ENCODE measurements around the gene EIF2S1.
A peak's percentile ranks its signal among the peaks of the same experiment; 100 is the strongest.
"Not testable (repeated sequence)": the region's sequence is repeated elsewhere in the genome, so short reads cannot be mapped to it uniquely, and the experiment has no call there.

Gene EIF2S1

GRCh38 chr14:67359775-67360469, at the start of gene EIF2S1, which contains the start of gene ATP6V1D:
TSS of gene EIF2S1 (plus strand) at chr14:67360328. CDS start at chr14:67364768, 4,440 bp downstream.
TSS of gene ATP6V1D (minus strand) at chr14:67359804. CDS start at chr14:67359698, 106 bp downstream.
- peak; percentile 99 for DNase-seq (ENCODE audit: low read depth in 2 of 2)

GRCh38 chr14:67311868-67312267, 48.3 kb upstream of the EIF2S1 start:
- no peak for DNase-seq (ENCODE audit: low read depth in 2 of 2)

GRCh38 chr14:67313153-67313552, 47.0 kb upstream of the EIF2S1 start:
- DNase-seq (ENCODE audit: low read depth in 2 of 2) = no peak

- no peak for DNase-seq (ENCODE audit: low read depth in 2 of 2)
Observed at GRCh38 chr14:67317822-67318221, 42.3 kb upstream of the EIF2S1 start.

- no peak for DNase-seq (ENCODE audit: low read depth in 2 of 2)
Observed at GRCh38 chr14:67319142-67319541, 41.0 kb upstream of the EIF2S1 start.

- not testable (repeated sequence) for DNase-seq (ENCODE audit: low read depth in 2 of 2)
Observed at GRCh38 chr14:67329666-67330065, 30.5 kb upstream of the EIF2S1 start.

GRCh38 chr14:67331368-67332125, 28.6 kb upstream of the EIF2S1 start:
- no peak for DNase-seq (ENCODE audit: low read depth in 2 of 2)

- no peak for DNase-seq (ENCODE audit: low read depth in 2 of 2)
Observed at GRCh38 chr14:67332468-67332867, 27.7 kb upstream of the EIF2S1 start.

GRCh38 chr14:67335781-67336180, 24.3 kb upstream of the EIF2S1 start:
- DNase-seq (ENCODE audit: low read depth in 2 of 2) = no peak

- not testable (repeated sequence) for DNase-seq (ENCODE audit: low read depth in 2 of 2)
Observed at GRCh38 chr14:67341231-67341630, 18.9 kb upstream of the EIF2S1 start.

- DNase-seq (ENCODE audit: low read depth in 2 of 2) = no peak
Observed at GRCh38 chr14:67343601-67344230, 16.4 kb upstream of the EIF2S1 start.

- no peak for DNase-seq (ENCODE audit: low read depth in 2 of 2)
Observed at GRCh38 chr14:67345583-67345982, 14.5 kb upstream of the EIF2S1 start.

GRCh38 chr14:67352055-67352454, 8.1 kb upstream of the EIF2S1 start:
- no peak for DNase-seq (ENCODE audit: low read depth in 2 of 2)

- DNase-seq (ENCODE audit: low read depth in 2 of 2) = no peak
Observed at GRCh38 chr14:67357186-67357968, 2.8 kb upstream of the EIF2S1 start.

- no peak for DNase-seq (ENCODE audit: low read depth in 2 of 2)
Observed at GRCh38 chr14:67357969-67358354, 2.2 kb upstream of the EIF2S1 start.

GRCh38 chr14:67358924-67359774, 979 bp upstream of the EIF2S1 start:
- DNase-seq (ENCODE audit: low read depth in 2 of 2) = no peak

- peak in 1 of 2 donors; percentile 21 for DNase-seq (ENCODE audit: low read depth in 2 of 2)
Observed at GRCh38 chr14:67360470-67361206, 510 bp downstream of the EIF2S1 start.

- no peak for DNase-seq (ENCODE audit: low read depth in 2 of 2)
Observed at GRCh38 chr14:67365476-67365875, 5.3 kb downstream of the EIF2S1 start.

GRCh38 chr14:67370830-67371229, 10.7 kb downstream of the EIF2S1 start:
- DNase-seq (ENCODE audit: low read depth in 2 of 2) = no peak

Measured in stimulated activated CD8-positive, alpha-beta memory T cell treated with anti-CD3 and anti-CD28 coated beads, Interleukin-15, amount 100 ng/mL, for 4 hours (primary cell).